Measurements from ENCODE around the gene EPHB6. TPM values are rescaled to one million over a fixed set of nuclear protein-coding genes. Genes with fewer than 3 reads are reported as not detected.

EPHB6 gene
- polyA plus RNA-seq, 1 donor from 2014 or later, result 25.3 TPM

DNA sequence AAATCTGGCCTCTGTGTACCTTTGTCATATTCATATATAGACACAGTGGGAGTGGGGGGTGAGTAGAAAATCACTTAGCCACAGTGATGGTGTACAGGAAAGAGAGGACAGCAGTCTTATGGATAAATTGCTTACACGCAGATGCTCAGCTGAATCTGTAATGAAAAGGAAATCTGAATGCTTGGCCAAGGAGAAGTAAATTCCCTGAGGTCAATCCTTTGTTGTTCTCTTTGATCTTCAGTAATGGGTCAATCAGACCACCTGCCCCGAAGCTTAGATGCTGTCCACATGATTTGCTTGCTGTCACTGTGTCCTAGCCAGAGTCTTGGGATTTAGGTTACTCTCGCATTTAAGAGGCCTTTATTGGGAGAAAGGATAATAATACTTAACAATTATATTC is 18.4 kb upstream of the EPHB6 start:
- Histone ChIP-seq H3K9me3 (ENCODE audit: low read length) (no peaks in the 10 kb centered on the region), H4K20me1 (ENCODE audit: insufficient read depth) (no peaks in the 10 kb centered on the region), H2AFZ (ENCODE audit: low read depth, low read length) (no peak overlapping the region), H3F3A (ENCODE audit: insufficient read depth, low read length, poor library complexity, severe bottlenecking) (no peaks in the 10 kb centered on the region), H3K4me2 (ENCODE audit: low read length) (no peak overlapping the region), H3K36me3 (ENCODE audit: insufficient read depth, low read length) (no peaks in the 10 kb centered on the region), H3K4me3 (ENCODE audit: low read length) (no peak overlapping the region), H3K9ac (ENCODE audit: low read length) (no peak overlapping the region), H3K27ac (ENCODE audit: low read length) (no peak overlapping the region), H3K9me2 (ENCODE audit: insufficient read depth, low read length) (no peaks in the 10 kb centered on the region), H3K79me2 (replicated peaks; ENCODE audit: insufficient read depth, low read length) (no peaks in the 10 kb centered on the region), H3K27me3 (ENCODE audit: insufficient read depth, low read depth, low read length) (no peaks in the 10 kb centered on the region)
- no peak for TF ChIP-seq EP300 (conservative IDR thresholded peaks at IDR 0.05; ENCODE audit: poor library complexity, severe bottlenecking)
- TF ChIP-seq, protein P1, sequence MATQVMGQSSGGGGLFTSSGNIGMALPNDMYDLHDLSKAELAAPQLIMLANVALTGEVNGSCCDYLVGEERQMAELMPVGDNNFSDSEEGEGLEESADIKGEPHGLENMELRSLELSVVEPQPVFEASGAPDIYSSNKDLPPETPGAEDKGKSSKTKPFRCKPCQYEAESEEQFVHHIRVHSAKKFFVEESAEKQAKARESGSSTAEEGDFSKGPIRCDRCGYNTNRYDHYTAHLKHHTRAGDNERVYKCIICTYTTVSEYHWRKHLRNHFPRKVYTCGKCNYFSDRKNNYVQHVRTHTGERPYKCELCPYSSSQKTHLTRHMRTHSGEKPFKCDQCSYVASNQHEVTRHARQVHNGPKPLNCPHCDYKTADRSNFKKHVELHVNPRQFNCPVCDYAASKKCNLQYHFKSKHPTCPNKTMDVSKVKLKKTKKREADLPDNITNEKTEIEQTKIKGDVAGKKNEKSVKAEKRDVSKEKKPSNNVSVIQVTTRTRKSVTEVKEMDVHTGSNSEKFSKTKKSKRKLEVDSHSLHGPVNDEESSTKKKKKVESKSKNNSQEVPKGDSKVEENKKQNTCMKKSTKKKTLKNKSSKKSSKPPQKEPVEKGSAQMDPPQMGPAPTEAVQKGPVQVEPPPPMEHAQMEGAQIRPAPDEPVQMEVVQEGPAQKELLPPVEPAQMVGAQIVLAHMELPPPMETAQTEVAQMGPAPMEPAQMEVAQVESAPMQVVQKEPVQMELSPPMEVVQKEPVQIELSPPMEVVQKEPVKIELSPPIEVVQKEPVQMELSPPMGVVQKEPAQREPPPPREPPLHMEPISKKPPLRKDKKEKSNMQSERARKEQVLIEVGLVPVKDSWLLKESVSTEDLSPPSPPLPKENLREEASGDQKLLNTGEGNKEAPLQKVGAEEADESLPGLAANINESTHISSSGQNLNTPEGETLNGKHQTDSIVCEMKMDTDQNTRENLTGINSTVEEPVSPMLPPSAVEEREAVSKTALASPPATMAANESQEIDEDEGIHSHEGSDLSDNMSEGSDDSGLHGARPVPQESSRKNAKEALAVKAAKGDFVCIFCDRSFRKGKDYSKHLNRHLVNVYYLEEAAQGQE (IDR thresholded peaks at IDR 0.05; ENCODE audit: borderline replicate concordance), result no peak
- no peak for TF ChIP-seq TAF1 (IDR thresholded peaks at IDR 0.05; ENCODE audit: low read depth)
- TF ChIP-seq SMC3 (conservative IDR thresholded peaks at IDR 0.05; ENCODE audit: poor library complexity), result no peak
- TF ChIP-seq MXI1 (conservative IDR thresholded peaks at IDR 0.05; ENCODE audit: poor library complexity, severe bottlenecking), result no peak
- no peak for TF ChIP-seq POLR2AphosphoS5 (IDR thresholded peaks at IDR 0.05)
- no peak for TF ChIP-seq RAD21 (conservative IDR thresholded peaks at IDR 0.05)
- TF ChIP-seq EZH2 (IDR thresholded peaks at IDR 0.05; ENCODE audit: borderline replicate concordance, insufficient read depth, low read length, poor library complexity, severe bottlenecking), result no peak
- TF ChIP-seq, protein P2, sequence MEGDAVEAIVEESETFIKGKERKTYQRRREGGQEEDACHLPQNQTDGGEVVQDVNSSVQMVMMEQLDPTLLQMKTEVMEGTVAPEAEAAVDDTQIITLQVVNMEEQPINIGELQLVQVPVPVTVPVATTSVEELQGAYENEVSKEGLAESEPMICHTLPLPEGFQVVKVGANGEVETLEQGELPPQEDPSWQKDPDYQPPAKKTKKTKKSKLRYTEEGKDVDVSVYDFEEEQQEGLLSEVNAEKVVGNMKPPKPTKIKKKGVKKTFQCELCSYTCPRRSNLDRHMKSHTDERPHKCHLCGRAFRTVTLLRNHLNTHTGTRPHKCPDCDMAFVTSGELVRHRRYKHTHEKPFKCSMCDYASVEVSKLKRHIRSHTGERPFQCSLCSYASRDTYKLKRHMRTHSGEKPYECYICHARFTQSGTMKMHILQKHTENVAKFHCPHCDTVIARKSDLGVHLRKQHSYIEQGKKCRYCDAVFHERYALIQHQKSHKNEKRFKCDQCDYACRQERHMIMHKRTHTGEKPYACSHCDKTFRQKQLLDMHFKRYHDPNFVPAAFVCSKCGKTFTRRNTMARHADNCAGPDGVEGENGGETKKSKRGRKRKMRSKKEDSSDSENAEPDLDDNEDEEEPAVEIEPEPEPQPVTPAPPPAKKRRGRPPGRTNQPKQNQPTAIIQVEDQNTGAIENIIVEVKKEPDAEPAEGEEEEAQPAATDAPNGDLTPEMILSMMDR (IDR thresholded peaks at IDR 0.05; ENCODE audit: poor library complexity, severe bottlenecking), result no peak

DNA sequence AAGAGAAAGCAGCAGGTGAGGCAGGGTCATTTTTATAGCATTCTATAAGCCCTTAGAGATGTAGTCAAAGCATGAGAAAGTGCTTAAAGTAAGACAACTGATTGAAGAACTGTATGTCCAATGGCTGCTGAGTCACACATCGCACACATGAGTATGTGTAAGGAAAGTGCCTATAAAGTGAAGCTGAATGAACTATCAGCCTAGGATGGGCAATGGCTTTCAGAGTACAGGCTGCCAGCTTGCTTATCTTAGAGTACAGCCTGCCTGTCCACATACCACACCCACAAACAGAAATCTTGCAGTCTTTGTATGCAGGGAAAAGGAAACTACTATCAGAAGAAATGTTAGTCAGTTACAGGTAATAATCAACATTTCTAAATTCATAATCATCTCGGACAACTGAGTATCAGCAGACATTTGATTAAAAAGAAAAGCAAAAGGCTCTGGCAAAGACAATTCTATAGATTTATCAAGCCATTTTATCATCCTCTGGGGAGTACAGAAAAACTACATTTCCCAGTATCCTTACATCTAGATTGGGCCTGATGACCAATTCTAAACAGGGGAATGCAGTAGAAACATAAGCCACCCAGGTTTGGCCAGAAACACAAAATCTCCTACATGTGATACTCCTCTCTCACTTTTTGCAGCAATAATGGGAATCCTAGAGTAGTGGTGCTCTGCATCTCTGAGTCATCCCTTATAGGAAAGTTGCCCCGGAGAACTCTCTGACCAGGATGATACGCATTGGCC is 16.2 kb upstream of the EPHB6 start:
- H3K4me2 ChIP-seq (ENCODE audit: low read length), result no peak overlapping the region
- H4K20me1 ChIP-seq (ENCODE audit: insufficient read depth), result no peaks in the 10 kb centered on the region
- H3K4me3 ChIP-seq (ENCODE audit: low read length), result no peak overlapping the region
- H3K9me3 ChIP-seq (ENCODE audit: low read length), result no peaks in the 10 kb centered on the region
- H2AFZ ChIP-seq (ENCODE audit: low read depth, low read length), result no peak overlapping the region
- no peaks in the 10 kb centered on the region for H3K27me3 ChIP-seq (ENCODE audit: insufficient read depth, low read depth, low read length)
- H3K9me2 ChIP-seq (ENCODE audit: insufficient read depth, low read length), result no peaks in the 10 kb centered on the region
- H3K79me2 ChIP-seq (replicated peaks; ENCODE audit: insufficient read depth, low read length), result no peaks in the 10 kb centered on the region
- H3K9ac ChIP-seq (ENCODE audit: low read length), result no peak overlapping the region
- TF ChIP-seq EP300 (conservative IDR thresholded peaks at IDR 0.05; ENCODE audit: poor library complexity, severe bottlenecking), result no peak
- no peak for TF ChIP-seq POLR2AphosphoS5 (IDR thresholded peaks at IDR 0.05)
- TF ChIP-seq, protein P1 (IDR thresholded peaks at IDR 0.05; ENCODE audit: borderline replicate concordance), result no peak
- TF ChIP-seq EZH2 (IDR thresholded peaks at IDR 0.05; ENCODE audit: borderline replicate concordance, insufficient read depth, low read length, poor library complexity, severe bottlenecking), result no peak
- no peak for TF ChIP-seq TAF1 (IDR thresholded peaks at IDR 0.05; ENCODE audit: low read depth)
- TF ChIP-seq RAD21 (conservative IDR thresholded peaks at IDR 0.05), result no peak
- no peak for TF ChIP-seq SMC3 (conservative IDR thresholded peaks at IDR 0.05; ENCODE audit: poor library complexity)
- TF ChIP-seq MXI1 (conservative IDR thresholded peaks at IDR 0.05; ENCODE audit: poor library complexity, severe bottlenecking), result no peak
- TF ChIP-seq, protein P2 (IDR thresholded peaks at IDR 0.05; ENCODE audit: poor library complexity, severe bottlenecking), result no peak
- H3K36me3 ChIP-seq (ENCODE audit: insufficient read depth, low read length), result no peaks in the 10 kb centered on the region
- H3K27ac ChIP-seq (ENCODE audit: low read length), result no peak overlapping the region
- H3F3A ChIP-seq (ENCODE audit: insufficient read depth, low read length, poor library complexity, severe bottlenecking), result no peaks in the 10 kb centered on the region

All from neural cell (in vitro differentiated cells).